HUES6 (cell line): ENCODE measurements around the gene KDM7A.
"Not testable (repeated sequence)": the region's sequence is repeated elsewhere in the genome, so short reads cannot be mapped to it uniquely, and the experiment has no call there.

Experiments
- H3K27ac ChIP-seq: 2 replicates; pipeline ENCODE4 v1.7.0; 2013; ENCODE audit warnings: low read depth, mild to moderate bottlenecking, low read length, inconsistent platforms
- H3K27me3 ChIP-seq: 2 replicates; pipeline ENCODE4 v1.6.1; 2013; ENCODE audit warnings: low read length; ENCODE audit not compliant: control insufficient read depth, insufficient read depth
- H3K36me3 ChIP-seq: 2 replicates; pipeline ENCODE4 v1.6.1; 2013; ENCODE audit warnings: low read length; ENCODE audit not compliant: control insufficient read depth, insufficient read depth
- H3K4me1 ChIP-seq: 2 replicates; pipeline ENCODE4 v1.6.1; 2013; ENCODE audit warnings: low read length; ENCODE audit not compliant: control insufficient read depth, insufficient read depth
- H3K4me3 ChIP-seq: 2 replicates; pipeline ENCODE4 v1.5.1; 2013; ENCODE audit warnings: low read depth, low read length
- H3K9ac ChIP-seq: one replicate; pipeline ENCODE4 v1.6.1; 2013; ENCODE audit warnings: mild to moderate bottlenecking, low read length
- H3K9me3 ChIP-seq: 2 replicates; pipeline ENCODE4 v1.6.1; 2013; ENCODE audit warnings: low read depth, low read length; ENCODE audit not compliant: control insufficient read depth, insufficient read depth

KDM7A gene

GRCh38 chr7:140214075-140214684 lies 37.4 kb upstream of the KDM7A start:
- Histone ChIP-seq H3K27me3 (no peaks in the 10 kb centered on the region), H3K9ac (no peak overlapping the region), H3K9me3 (0 out of 2 replicates have a peak, but pooled peaks cover 3% of the 10 kb centered on the region), H3K4me1 (no peaks in the 10 kb centered on the region; the same call in 1 of the 2 replicates), H3K36me3 (no peaks in the 10 kb centered on the region), H3K27ac (no peak overlapping the region), H3K4me3 (no peak overlapping the region)

- no peak overlapping the region for H3K9ac ChIP-seq
- no peak overlapping the region for H3K27ac ChIP-seq
- H3K27me3 ChIP-seq, result no peaks in the 10 kb centered on the region
- H3K9me3 ChIP-seq, result 0 out of 2 replicates have a peak, but pooled peaks cover 3% of the 10 kb centered on the region
- H3K4me3 ChIP-seq, result no peak overlapping the region
- H3K4me1 ChIP-seq, result no peaks in the 10 kb centered on the region; the same call in 1 of the 2 replicates
- H3K36me3 ChIP-seq, result no peaks in the 10 kb centered on the region
Measured at GRCh38 chr7:140213684-140214074, 36.9 kb upstream of the KDM7A start.

GRCh38 chr7:140212100-140212881 lies 35.5 kb upstream of the KDM7A start:
- Histone ChIP-seq H3K27ac (no peak overlapping the region), H3K4me1 (no peaks in the 10 kb centered on the region; the same call in 1 of the 2 replicates), H3K4me3 (no peak overlapping the region), H3K27me3 (no peaks in the 10 kb centered on the region), H3K9ac (no peak overlapping the region), H3K9me3 (no peaks in the 10 kb centered on the region), H3K36me3 (no peaks in the 10 kb centered on the region)

GRCh38 chr7:140211698-140212097 lies 34.9 kb upstream of the KDM7A start:
- Histone ChIP-seq H3K9me3 (no peaks in the 10 kb centered on the region), H3K4me1 (no peaks in the 10 kb centered on the region; the same call in 1 of the 2 replicates), H3K27me3 (no peaks in the 10 kb centered on the region), H3K36me3 (no peaks in the 10 kb centered on the region), H3K27ac (no peak overlapping the region), H3K4me3 (no peak overlapping the region), H3K9ac (no peak overlapping the region)

- Histone ChIP-seq H3K9ac (no peak overlapping the region), H3K27me3 (no peaks in the 10 kb centered on the region), H3K36me3 (no peaks in the 10 kb centered on the region), H3K9me3 (no peaks in the 10 kb centered on the region), H3K27ac (no peak overlapping the region), H3K4me1 (peaks cover 10% of the 10 kb centered on the region), H3K4me3 (no peak overlapping the region)
Measured at GRCh38 chr7:140209866-140210609, 33.3 kb upstream of the KDM7A start.

GRCh38 chr7:140206616-140207389 lies 30.0 kb upstream of the KDM7A start:
- no peak overlapping the region for H3K4me3 ChIP-seq
- no peak overlapping the region for H3K27ac ChIP-seq
- no peak overlapping the region for H3K9ac ChIP-seq
- H3K4me1 ChIP-seq, result peaks cover 12% of the 10 kb centered on the region
- H3K9me3 ChIP-seq, result peaks cover 20% of the 10 kb centered on the region
- no peaks in the 10 kb centered on the region for H3K27me3 ChIP-seq
- H3K36me3 ChIP-seq, result no peaks in the 10 kb centered on the region

GRCh38 chr7:140205600-140205999 lies 28.8 kb upstream of the KDM7A start:
- H3K27ac ChIP-seq, result no peak overlapping the region
- no peaks in the 10 kb centered on the region for H3K36me3 ChIP-seq
- H3K9me3 ChIP-seq, result peaks cover 20% of the 10 kb centered on the region
- H3K4me3 ChIP-seq, result no peak overlapping the region
- H3K27me3 ChIP-seq, result no peaks in the 10 kb centered on the region
- H3K4me1 ChIP-seq, result peaks cover 12% of the 10 kb centered on the region
- H3K9ac ChIP-seq, result no peak overlapping the region

- Histone ChIP-seq H3K9ac (no peak overlapping the region), H3K27me3 (no peaks in the 10 kb centered on the region), H3K27ac (no peak overlapping the region), H3K4me3 (no peak overlapping the region), H3K4me1 (peaks cover 12% of the 10 kb centered on the region), H3K36me3 (no peaks in the 10 kb centered on the region), H3K9me3 (peaks cover 20% of the 10 kb centered on the region)
Measured at GRCh38 chr7:140203556-140203955, 26.8 kb upstream of the KDM7A start.

- H3K4me1 ChIP-seq, result peaks cover 12% of the 10 kb centered on the region
- H3K9ac ChIP-seq, H3K36me3 ChIP-seq: not testable (repeated sequence)
Measured at GRCh38 chr7:140202942-140203341, 26.2 kb upstream of the KDM7A start.

GRCh38 chr7:140201393-140201792 lies 24.6 kb upstream of the KDM7A start:
- no peak overlapping the region for H3K27ac ChIP-seq
- H3K4me3 ChIP-seq, result no peak overlapping the region
- H3K9me3 ChIP-seq, result peaks cover 24% of the 10 kb centered on the region
- no peaks in the 10 kb centered on the region for H3K36me3 ChIP-seq
- no peaks in the 10 kb centered on the region for H3K27me3 ChIP-seq
- H3K9ac ChIP-seq, result no peak overlapping the region
- peaks cover 12% of the 10 kb centered on the region for H3K4me1 ChIP-seq

More at GRCh38 chr7:140202942-140203341, 26.2 kb upstream of the KDM7A start:
- H3K9me3 ChIP-seq, result peaks cover 20% of the 10 kb centered on the region
- not testable (repeated sequence) for H3K4me3 ChIP-seq, H3K27me3 ChIP-seq, H3K27ac ChIP-seq
